Erythroblast (primary cell): Measurements from ENCODE around the gene TMEM164.

ENCODE experiments used
- DNase-seq, 2 experiments: peaks; one replicate each; lab custom pipeline; 2025; lab: John Stamatoyannopoulos, UW
- GATA1 ChIP-seq: IDR thresholded peaks from 2 replicates; pipeline ENCODE4 v1.6.1; 2011; ENCODE audit warnings: low read depth, mild to moderate bottlenecking, control low read depth, low read length, moderate library complexity
- POLR2A ChIP-seq: IDR thresholded peaks from 2 replicates; pipeline ENCODE4 v1.6.1; 2011; ENCODE audit warnings: mild to moderate bottlenecking, low read length

The TMEM164 gene

DNA sequence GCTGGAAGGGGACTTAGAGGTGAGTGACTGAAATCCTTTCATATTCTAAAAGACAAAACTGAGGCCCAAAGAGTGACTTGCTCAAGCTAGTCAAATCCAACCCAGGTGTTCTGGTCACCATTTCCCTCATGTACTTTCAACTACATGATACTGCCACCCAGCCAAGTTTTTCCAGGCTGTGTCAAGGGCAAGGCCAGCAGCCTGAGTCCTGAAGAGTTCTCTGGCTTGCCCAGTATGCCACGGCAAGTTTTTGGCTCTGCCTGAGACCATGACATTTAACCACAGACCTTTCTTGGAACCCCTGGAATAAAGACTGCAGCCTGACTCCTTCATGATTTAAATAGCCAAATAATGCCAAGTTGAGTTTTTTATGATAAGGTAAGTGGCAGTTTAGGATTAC lies 10.7 kb upstream of the TMEM164 start:
- DNase-seq = no peak
- TF ChIP-seq GATA1 (no peak), POLR2A (no peak)

DNA sequence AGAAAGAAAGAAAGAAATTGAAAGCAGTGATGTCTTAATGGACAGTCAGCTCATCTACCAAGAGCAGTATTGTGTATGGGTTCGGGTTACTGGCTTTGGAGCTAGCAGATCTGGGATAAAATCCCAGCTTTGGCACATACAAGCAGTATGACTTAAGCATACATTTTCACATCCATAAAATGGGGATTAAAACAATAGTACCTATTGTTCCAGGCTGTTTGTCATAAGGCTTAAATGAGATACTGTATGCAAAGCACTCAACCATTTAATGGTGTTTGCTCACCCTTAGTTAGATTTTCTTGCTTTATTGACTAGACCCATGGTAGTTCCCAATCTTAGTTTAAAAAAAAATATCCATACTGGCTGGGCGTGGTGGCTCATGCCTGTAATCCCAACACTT lies 7.8 kb upstream of the TMEM164 start:
- no peak for DNase-seq
- TF ChIP-seq POLR2A (no peak), GATA1 (no peak)

DNA sequence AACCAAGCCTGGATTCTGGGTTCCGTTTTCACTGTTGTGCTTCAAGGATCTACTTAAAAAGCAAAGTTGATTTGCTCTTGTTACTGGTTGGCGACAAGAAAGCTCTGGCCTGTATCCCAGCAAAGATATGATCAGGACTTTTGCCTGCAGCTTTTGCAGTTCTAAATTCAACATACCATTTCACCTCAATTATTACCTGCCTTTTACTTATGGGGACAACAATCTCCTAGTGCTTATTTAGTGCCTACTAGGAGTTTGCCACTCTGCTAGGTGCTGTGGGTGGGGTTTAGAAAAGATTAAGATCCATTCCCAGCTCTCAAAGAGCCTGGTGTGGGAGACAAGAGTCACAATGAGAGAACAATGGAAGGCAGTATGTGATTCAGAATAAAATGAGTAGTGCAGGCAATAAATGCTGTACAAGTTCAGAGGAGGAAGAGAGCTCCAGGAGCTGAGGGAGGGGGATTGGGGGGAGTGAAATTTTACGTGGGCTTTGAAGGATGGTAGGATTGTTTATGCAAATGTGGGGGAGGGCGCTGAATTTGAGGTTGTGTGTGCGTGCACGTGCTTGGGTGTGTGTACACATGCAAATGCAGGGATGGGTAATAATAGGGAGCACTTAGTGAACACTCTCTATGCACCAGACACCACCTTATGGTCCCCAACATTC lies 5.0 kb upstream of the TMEM164 start:
- no peak for TF ChIP-seq POLR2A
- TF ChIP-seq GATA1 = no peak
- no peak for DNase-seq

- no peak for DNase-seq
- TF ChIP-seq POLR2A = no peak
- no peak for TF ChIP-seq GATA1
These were observed 2.9 kb upstream of the TMEM164 start for GRCh38 chrX:110000000-110000399.

DNA sequence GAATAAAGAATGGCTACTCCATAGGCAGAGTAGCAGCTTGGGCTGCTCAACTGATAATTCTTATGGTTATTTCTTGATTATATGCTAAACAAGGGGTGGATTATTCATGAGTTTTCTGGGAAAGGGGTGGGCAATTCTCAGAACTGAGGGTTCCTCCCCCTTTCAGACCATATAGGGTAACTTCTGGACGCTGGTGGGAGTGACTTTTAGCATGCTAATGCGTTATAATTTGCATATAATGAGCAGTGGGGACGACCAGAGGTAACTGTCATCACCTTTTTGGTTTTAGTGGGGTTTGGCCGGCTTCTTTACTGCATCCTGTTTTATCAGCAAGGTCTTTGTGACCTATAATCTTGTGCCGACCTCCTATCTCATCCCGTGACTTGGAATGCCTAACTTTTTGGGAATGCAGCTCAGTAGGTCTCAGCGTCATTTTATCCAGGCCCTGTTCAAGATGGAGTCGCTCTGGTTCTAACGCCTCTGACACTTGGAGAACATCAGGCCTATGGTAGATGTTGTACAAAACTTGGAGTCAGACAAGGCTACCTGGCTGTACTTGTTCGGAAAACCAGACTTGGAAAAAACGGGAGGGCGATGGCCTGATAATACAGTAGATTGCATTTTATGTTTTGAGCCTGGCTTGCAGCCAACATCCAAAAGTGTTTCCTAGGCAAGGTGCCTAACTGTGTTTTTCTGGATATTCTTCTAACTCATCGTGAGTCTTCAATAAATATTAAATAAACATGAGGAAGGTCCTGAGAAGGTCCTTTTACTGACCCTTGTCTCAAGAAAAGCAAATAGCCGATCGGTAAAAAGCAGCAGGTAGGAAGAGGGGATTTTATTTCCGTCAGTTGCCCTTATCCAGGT lies 1.8 kb upstream of the TMEM164 start:
- peak; percentile 40 to 68 for DNase-seq
- no peak for TF ChIP-seq POLR2A

DNA sequence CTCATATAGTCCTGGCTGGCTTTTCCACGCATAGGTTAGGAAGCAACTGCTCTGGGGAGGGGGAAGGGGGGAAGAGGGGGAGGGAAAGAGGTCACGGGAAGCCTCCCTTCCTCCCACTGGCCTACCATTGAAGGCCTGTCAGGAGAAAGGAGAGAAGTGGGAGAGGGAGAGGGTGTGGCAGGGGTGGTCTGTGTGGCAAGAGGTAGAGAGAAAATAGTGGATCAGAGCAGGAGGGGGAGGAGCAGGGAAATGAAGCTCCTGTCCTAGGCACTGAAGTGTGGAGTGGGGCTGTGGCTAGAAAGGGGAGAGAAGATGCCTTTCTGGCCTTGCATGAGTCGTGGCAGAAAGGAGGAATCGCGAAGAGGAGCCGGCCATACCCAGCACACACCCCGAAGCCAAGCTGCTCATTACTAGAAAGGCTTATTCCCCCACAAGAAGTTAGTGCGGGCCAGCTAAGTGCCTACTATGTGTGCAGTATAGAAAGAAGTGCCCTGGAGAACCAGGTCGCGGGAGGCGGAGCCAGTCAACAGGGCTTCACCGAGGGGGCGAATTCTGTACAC lies 1.1 kb upstream of the TMEM164 start:
- TF ChIP-seq POLR2A (peak; percentile 14), GATA1 (no peak)

GRCh38 chrX:110003167-110004156 lies 548 bp downstream of the TMEM164 start:
- DNase-seq = peak; percentile 25 to 41
- TF ChIP-seq POLR2A = no peak
- TF ChIP-seq GATA1 = no peak

More for the DNA sequence above, 1.1 kb upstream of the TMEM164 start:
- DNase-seq = no peak

- no peak for TF ChIP-seq GATA1
- TF ChIP-seq POLR2A = no peak
- DNase-seq = no peak
These were observed 1.3 kb downstream of the TMEM164 start for GRCh38 chrX:110004215-110004614.

- TF ChIP-seq GATA1 (no peak), POLR2A (no peak)
- no peak for DNase-seq
These were observed 1.9 kb downstream of the TMEM164 start for GRCh38 chrX:110004731-110005369.

GRCh38 chrX:110006161-110006560 lies 3.2 kb downstream of the TMEM164 start:
- TF ChIP-seq GATA1 (no peak), POLR2A (no peak)
- DNase-seq = no peak

- DNase-seq = peak in 1 of 2 experiments; percentile 10
- TF ChIP-seq GATA1 = no peak
- TF ChIP-seq POLR2A = no peak
These were observed 4.0 kb downstream of the TMEM164 start for GRCh38 chrX:110006821-110007375.

DNA sequence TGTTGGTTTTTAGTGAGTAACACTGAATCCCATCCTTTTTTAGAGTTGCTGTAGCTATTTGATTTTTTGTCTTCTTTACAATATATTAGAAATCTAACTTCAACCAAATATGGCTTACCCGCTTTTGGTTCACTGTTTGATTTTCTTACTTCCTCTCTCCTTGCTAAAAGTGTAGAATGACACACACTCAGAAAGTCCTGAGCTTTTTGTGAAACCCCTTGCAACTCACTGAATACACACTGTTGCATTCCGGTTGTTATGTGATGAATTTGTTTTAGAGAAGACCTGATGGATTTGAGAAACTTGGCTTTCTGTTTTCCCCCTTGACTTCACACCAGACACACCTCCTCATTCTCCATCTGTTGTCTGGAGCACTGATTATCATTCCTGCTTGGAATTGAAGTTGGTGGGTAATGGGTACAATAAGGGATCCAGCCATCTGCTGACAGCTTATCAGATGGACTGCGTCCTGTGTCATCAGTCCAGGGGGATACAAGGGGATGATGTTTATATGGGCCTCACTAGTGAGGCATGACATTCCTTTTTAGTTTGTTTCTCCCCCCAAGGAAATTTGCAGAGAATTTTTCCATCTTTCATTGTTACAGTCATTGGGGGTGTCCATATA lies 5.2 kb downstream of the TMEM164 start:
- no peak for DNase-seq
- TF ChIP-seq GATA1 = no peak
- no peak for TF ChIP-seq POLR2A
